G401 (cell line): ENCODE measurements around the gene C10orf105. TPM values are rescaled to one million over a fixed set of nuclear protein-coding genes. Genes with fewer than 3 reads are reported as not detected.

Source experiments
- DNase-seq: peaks from one replicate; pipeline ENCODE4 v3.0.0-alpha.2; 2015; ENCODE audit warnings: low spot score
- in situ Hi-C: cut with HindIII; loops from 2 replicates; pipeline ENCODE4 v1.10.0; 2016; ENCODE audit warnings: low sequenced_read_pairs, mixed read lengths
- total RNA-seq: library from RNA; depleted of rRNA; stranded (reverse); fragments of >200 nt; shearing (Covaris generic); gene quantifications from 2 replicates; pipeline ENCODE4 v1.2.3, GENCODE V29; 2014

C10orf105 gene
- total RNA-seq, 1 experiment from 2014 or later: not detected

GRCh38 chr10:71687480-71687879, 32.1 kb downstream of the C10orf105 start:
- in situ Hi-C loops: no loop called here
- DNase-seq: no peak

- DNase-seq: no peak
- in situ Hi-C loops: no loop called here
Observed at GRCh38 chr10:71687077-71687476, 32.5 kb downstream of the C10orf105 start.

GRCh38 chr10:71685554-71686232, 33.9 kb downstream of the C10orf105 start:
- in situ Hi-C loops: no loop called here
- peak; percentile 85 for DNase-seq

GRCh38 chr10:71684356-71685173, 35.0 kb downstream of the C10orf105 start:
- in situ Hi-C loops: no loop called here
- no peak for DNase-seq

- in situ Hi-C loops: no loop called here
- DNase-seq: no peak
Observed at GRCh38 chr10:71683301-71683700, 36.3 kb downstream of the C10orf105 start.

- DNase-seq: no peak
- in situ Hi-C loops: no loop called here
Observed at GRCh38 chr10:71681977-71682376, 37.6 kb downstream of the C10orf105 start.

- in situ Hi-C loops: no loop called here
Observed at GRCh38 chr10:71679425-71679824, 40.2 kb downstream of the C10orf105 start.

GRCh38 chr10:71678057-71678805, 41.3 kb downstream of the C10orf105 start:
- no peak for DNase-seq
- in situ Hi-C loops: no loop called here

More at GRCh38 chr10:71679425-71679824, 40.2 kb downstream of the C10orf105 start:
- DNase-seq: no peak

GRCh38 chr10:71677261-71677660, 42.3 kb downstream of the C10orf105 start:
- in situ Hi-C loops: no loop called here
- DNase-seq: peak; percentile 75

- in situ Hi-C loops: no loop called here
- no peak for DNase-seq
Observed at GRCh38 chr10:71675295-71675970, 44.1 kb downstream of the C10orf105 start.

GRCh38 chr10:71671994-71672946, 47.3 kb downstream of the C10orf105 start:
- in situ Hi-C loops: no loop called here
- no peak for DNase-seq

- DNase-seq: no peak
- in situ Hi-C loops: no loop called here
Observed at GRCh38 chr10:71667387-71667752, 52.2 kb downstream of the C10orf105 start.

- in situ Hi-C loops: no loop called here
- DNase-seq: no peak
Observed at GRCh38 chr10:71666639-71667386, 52.8 kb downstream of the C10orf105 start.

- in situ Hi-C loops: no loop called here
- peak; percentile 78 for DNase-seq
Observed at GRCh38 chr10:71665456-71665855, 54.1 kb downstream of the C10orf105 start.

GRCh38 chr10:71664585-71664984, 55.0 kb downstream of the C10orf105 start:
- in situ Hi-C loops: no loop called here
- no peak for DNase-seq

- no peak for DNase-seq
- in situ Hi-C loops: no loop called here
Observed at GRCh38 chr10:71663311-71663710, 56.3 kb downstream of the C10orf105 start.

- in situ Hi-C loops: no loop called here
- DNase-seq: no peak
Observed at GRCh38 chr10:71661779-71662336, 57.7 kb downstream of the C10orf105 start.
